ENCODE results near the gene SCAI.
"Not testable (repeated sequence)": the region's sequence is repeated elsewhere in the genome, so short reads cannot be mapped to it uniquely, and the experiment has no call there.

The SCAI gene

GRCh38 chr9:125012013-125012412 is 131.3 kb downstream of the SCAI start:
- not testable (repeated sequence) for DNase-seq

GRCh38 chr9:125008599-125008998 is 134.7 kb downstream of the SCAI start:
- no peak for DNase-seq

- DNase-seq, result no peak
These were observed 140.0 kb downstream of the SCAI start for GRCh38 chr9:125003332-125003731.

- no peak for DNase-seq
These were observed 159.6 kb downstream of the SCAI start for GRCh38 chr9:124983698-124984097.

- DNase-seq, result no peak
These were observed 162.9 kb downstream of the SCAI start for GRCh38 chr9:124980431-124980830.

- DNase-seq, result no peak
These were observed 168.2 kb downstream of the SCAI start for GRCh38 chr9:124975131-124975530.

GRCh38 chr9:124973807-124974206 is 169.5 kb downstream of the SCAI start:
- no peak for DNase-seq

GRCh38 chr9:124972241-124972770 is 171.0 kb downstream of the SCAI start:
- DNase-seq, result no peak

- DNase-seq, result no peak
These were observed 173.9 kb downstream of the SCAI start for GRCh38 chr9:124969401-124969800.

GRCh38 chr9:124968238-124968637 is 175.1 kb downstream of the SCAI start:
- DNase-seq, result no peak

GRCh38 chr9:124965775-124966568 is 177.4 kb downstream of the SCAI start:
- not testable (repeated sequence) for DNase-seq

- no peak for DNase-seq
These were observed 178.7 kb downstream of the SCAI start for GRCh38 chr9:124964604-124965003.

- DNase-seq, result no peak
These were observed 179.3 kb downstream of the SCAI start for GRCh38 chr9:124964056-124964455.

GRCh38 chr9:124960409-124960752 is 182.9 kb downstream of the SCAI start:
- DNase-seq, result no peak

GRCh38 chr9:124959671-124960408 is 183.5 kb downstream of the SCAI start:
- DNase-seq, result not testable (repeated sequence)

- no peak for DNase-seq
These were observed 189.1 kb downstream of the SCAI start for GRCh38 chr9:124954255-124954654.

- no peak for DNase-seq
These were observed 193.1 kb downstream of the SCAI start for GRCh38 chr9:124950050-124950718.

- no peak for DNase-seq
These were observed 193.9 kb downstream of the SCAI start for GRCh38 chr9:124949387-124949786.

GRCh38 chr9:124947727-124948391 is 195.5 kb downstream of the SCAI start:
- no peak for DNase-seq

- no peak for DNase-seq
These were observed 197.2 kb downstream of the SCAI start for GRCh38 chr9:124946167-124946566.

GRCh38 chr9:124941679-124942561 is 201.4 kb downstream of the SCAI start:
- peak; percentile 50 to 52 for DNase-seq
